Activated CD8-positive, alpha-beta T cell treated with anti-CD3 and anti-CD28 coated beads for 36 hours (primary cell): ENCODE results near the gene TEP1. TPM values are rescaled to one million over a fixed set of nuclear protein-coding genes. Genes with fewer than 3 reads are reported as not detected.
A peak's percentile ranks its signal among the peaks of the same experiment; 100 is the strongest.
"Not testable (repeated sequence)": the region's sequence is repeated elsewhere in the genome, so short reads cannot be mapped to it uniquely, and the experiment has no call there.

Experiments used
- ATAC-seq: fragments of 200-7000 bp; cut with Tn5 transposase; one replicate; pipeline ENCODE4 v1.10.0; 2021; ENCODE audit warnings: mild to moderate bottlenecking, moderate library complexity
- CTCF ChIA-PET: fragments of 350-600 bp; sonication (Branson Sonifier 250); formaldehyde crosslinking; loops from one replicate; lab custom pipeline; 2021; ENCODE audit warnings: antibody characterized with exemption; lab: Charles Lee
- POLR2A ChIA-PET: fragments of 350-600 bp; sonication (Branson Sonifier 250); formaldehyde crosslinking; loops from one replicate; lab custom pipeline; 2021; ENCODE audit warnings: antibody characterized with exemption; lab: Charles Lee
- DNase-seq: peaks from one replicate; pipeline ENCODE4 v3.0.0-alpha.2; 2020
- H3K27ac Mint-ChIP-seq: one replicate; pipeline ENCODE4 v1.8.0; 2021; ENCODE audit warnings: mild to moderate bottlenecking, mixed read lengths
- H3K27me3 Mint-ChIP-seq: one replicate; pipeline ENCODE4 v1.8.0; 2021; ENCODE audit warnings: mixed read lengths
- H3K36me3 Mint-ChIP-seq: one replicate; pipeline ENCODE4 v1.8.0; 2021; ENCODE audit warnings: low read depth, mixed read lengths
- H3K4me1 Mint-ChIP-seq: one replicate; pipeline ENCODE4 v1.8.0; 2021; ENCODE audit warnings: low read depth, mixed read lengths
- H3K4me3 Mint-ChIP-seq: one replicate; pipeline ENCODE4 v1.8.0; 2021; ENCODE audit warnings: mild to moderate bottlenecking, moderate library complexity, mixed read lengths
- H3K9me3 Mint-ChIP-seq: one replicate; pipeline ENCODE4 v1.8.0; 2021; ENCODE audit warnings: mixed read lengths
- CTCF ChIP-seq: fragments of 200-600 bp; IDR thresholded peaks from one replicate; pipeline ENCODE4 v1.8.0; 2022; ENCODE audit warnings: antibody characterized with exemption, mild to moderate bottlenecking
- intact Hi-C: fragments of 100-400 bp; cut with micrococcal nuclease; formaldehyde crosslinking; loops from one replicate; pipeline ENCODE4 v1.10.0; 2022
- total RNA-seq, 2 experiments: library from RNA; stranded (reverse); gene quantifications; one replicate each; pipeline ENCODE4 v1.2.3, GENCODE V29; 2021

Gene TEP1
- total RNA-seq, 2 experiments from 2014 or later, result 22.8 to 25.3 TPM

GRCh38 chr14:20458031-20458789 is 44.9 kb upstream of the TEP1 start:
- no peak for TF ChIP-seq CTCF
- ATAC-seq (no peak), DNase-seq (no peak)
- intact Hi-C loops, result loop anchor here (5.0 kb wide), 1 partner anchor 154 kb away; no protein-coding TSS in a partner anchor
- H3K4me3 Mint-ChIP-seq, result no peak overlapping the region
- H3K27me3 Mint-ChIP-seq, result no peaks in the 10 kb centered on the region
- peaks cover 21% of the 10 kb centered on the region for H3K36me3 Mint-ChIP-seq
- H3K4me1 Mint-ChIP-seq, result peaks cover 26% of the 10 kb centered on the region
- ChIA-PET POLR2A (interaction anchor here (1.0 to 1.4 kb wide), 3 partner anchors 9 to 225 kb away, joined by 3 to 6 read pairs (median 4); no protein-coding TSS in a partner anchor), CTCF (interaction anchor here (0.7 to 1.4 kb wide), 3 partner anchors 44 to 131 kb away, joined by 3 read pairs; no protein-coding TSS in a partner anchor)
- peak overlapping the region; percentile 40 for H3K27ac Mint-ChIP-seq
- H3K9me3 Mint-ChIP-seq, result no peaks in the 10 kb centered on the region

- ChIA-PET CTCF (interaction anchor here (1.2 to 9.2 kb wide), 2 partner anchors 42 to 130 kb away, joined by 3 to 72 read pairs; partner anchors contain the start of gene TEP1), POLR2A (interaction anchor here (0.7 to 5.0 kb wide), 7 partner anchors 13 to 114 kb away, joined by 3 to 43 read pairs (median 3); partner anchors contain the start of genes PARP2, PNP and TEP1)
- no peak overlapping the region for H3K27ac Mint-ChIP-seq
Measured at GRCh38 chr14:20456971-20457370, 43.7 kb upstream of the TEP1 start.

GRCh38 chr14:20455355-20456300 is 42.3 kb upstream of the TEP1 start:
- intact Hi-C loops, result loop anchor here (2.0 to 5.0 kb wide), 2 partner anchors 43 to 157 kb away; partner anchors contain the start of gene TEP1
- Mint-ChIP-seq H3K9me3 (no peaks in the 10 kb centered on the region), H3K4me3 (no peak overlapping the region), H3K36me3 (peaks cover 35% of the 10 kb centered on the region), H3K4me1 (peaks cover 26% of the 10 kb centered on the region), H3K27me3 (no peaks in the 10 kb centered on the region), H3K27ac (no peak overlapping the region)
- DNase-seq (peak; percentile 48), ATAC-seq (peak; percentile 65)
- TF ChIP-seq CTCF, result no peak
- POLR2A ChIA-PET, result interaction anchor here (0.5 to 5.0 kb wide), 30 partner anchors 8 to 646 kb away, joined by 3 to 43 read pairs (median 5); partner anchors contain the start of genes PARP2, PNP, TEP1 and TMEM253
- CTCF ChIA-PET, result interaction anchor here (0.6 to 9.2 kb wide), 10 partner anchors 14 to 235 kb away, joined by 3 to 72 read pairs (median 4); partner anchors contain the start of genes CCNB1IP1, PARP2 and TEP1

More at GRCh38 chr14:20456971-20457370, 43.7 kb upstream of the TEP1 start:
- H3K36me3 Mint-ChIP-seq, result peaks cover 31% of the 10 kb centered on the region
- intact Hi-C loops, result loop anchor here (5.0 kb wide), 1 partner anchor 155 kb away; no protein-coding TSS in a partner anchor
- H3K4me3 Mint-ChIP-seq, result no peak overlapping the region
- H3K27me3 Mint-ChIP-seq, result no peaks in the 10 kb centered on the region
- no peak for TF ChIP-seq CTCF
- H3K4me1 Mint-ChIP-seq, result peaks cover 28% of the 10 kb centered on the region
- no peak for ATAC-seq
- H3K9me3 Mint-ChIP-seq, result no peaks in the 10 kb centered on the region
- DNase-seq, result no peak

GRCh38 chr14:20454516-20455354 is 41.4 kb upstream of the TEP1 start, which contains the start of the genes APEX1 and OSGEP:
Gene APEX1, plus strand, starts transcription at chr14:20455226. Its CDS starts 420 bp downstream, at chr14:20455646.
Gene OSGEP, minus strand, starts transcription at chr14:20454812. Its CDS starts 129 bp downstream, at chr14:20454683.
- intact Hi-C loops, result loop anchor here (2.0 to 5.0 kb wide), 2 partner anchors 42 to 158 kb away; partner anchors contain the start of gene TEP1
- ChIA-PET CTCF (interaction anchor here (0.6 to 9.2 kb wide), 10 partner anchors 13 to 236 kb away, joined by 3 to 72 read pairs (median 4); partner anchors contain the start of genes CCNB1IP1, PARP2 and TEP1), POLR2A (interaction anchor here (0.5 to 5.0 kb wide), 27 partner anchors 9 to 647 kb away, joined by 3 to 43 read pairs (median 6); partner anchors contain the start of genes PARP2, PNP, TEP1 and TMEM253)
- Mint-ChIP-seq H3K36me3 (peaks cover 32% of the 10 kb centered on the region), H3K27me3 (no peaks in the 10 kb centered on the region), H3K27ac (no peak within 1 kb of the TSS), H3K9me3 (no peaks in the 10 kb centered on the region), H3K4me1 (peaks cover 19% of the 10 kb centered on the region), H3K4me3 (no peak within 1 kb of the TSS)
- TF ChIP-seq CTCF, result no peak
- ATAC-seq (peak; percentile 91), DNase-seq (peak; percentile 99)

GRCh38 chr14:20452831-20453230 is 39.5 kb upstream of the TEP1 start:
- ATAC-seq, intact Hi-C loops, H3K27me3 Mint-ChIP-seq, H3K9me3 Mint-ChIP-seq, DNase-seq: not testable (repeated sequence)
- Mint-ChIP-seq H3K4me1 (peaks cover 12% of the 10 kb centered on the region), H3K27ac (peak overlapping the region; percentile 18), H3K4me3 (peak overlapping the region; percentile 49), H3K36me3 (peaks cover 39% of the 10 kb centered on the region)
- ChIA-PET POLR2A (interaction anchor here (1.0 to 5.0 kb wide), 3 partner anchors 17 to 110 kb away, joined by 6 to 43 read pairs (median 21); partner anchors contain the start of genes PARP2 and TEP1), CTCF (interaction anchor here (1.0 to 9.2 kb wide), 4 partner anchors 9 to 42 kb away, joined by 3 to 72 read pairs (median 3); partner anchors contain the start of genes PIP4P1 and TEP1)
